Epithelial cell of prostate (primary cell): ENCODE results near the gene AGRN.
"Not testable (repeated sequence)": the region's sequence is repeated elsewhere in the genome, so short reads cannot be mapped to it uniquely, and the experiment has no call there.

Experiments used
- DNase-seq: peaks from one replicate; pipeline ENCODE4 v3.0.0-alpha.2; 2011; ENCODE audit warnings: low read depth, low spot score
- H3K27ac ChIP-seq: fragments of 450-650 bp; 2 replicates; pipeline ENCODE4 v1.5.1; 2017; ENCODE audit warnings: mild to moderate bottlenecking

Gene AGRN

DNA sequence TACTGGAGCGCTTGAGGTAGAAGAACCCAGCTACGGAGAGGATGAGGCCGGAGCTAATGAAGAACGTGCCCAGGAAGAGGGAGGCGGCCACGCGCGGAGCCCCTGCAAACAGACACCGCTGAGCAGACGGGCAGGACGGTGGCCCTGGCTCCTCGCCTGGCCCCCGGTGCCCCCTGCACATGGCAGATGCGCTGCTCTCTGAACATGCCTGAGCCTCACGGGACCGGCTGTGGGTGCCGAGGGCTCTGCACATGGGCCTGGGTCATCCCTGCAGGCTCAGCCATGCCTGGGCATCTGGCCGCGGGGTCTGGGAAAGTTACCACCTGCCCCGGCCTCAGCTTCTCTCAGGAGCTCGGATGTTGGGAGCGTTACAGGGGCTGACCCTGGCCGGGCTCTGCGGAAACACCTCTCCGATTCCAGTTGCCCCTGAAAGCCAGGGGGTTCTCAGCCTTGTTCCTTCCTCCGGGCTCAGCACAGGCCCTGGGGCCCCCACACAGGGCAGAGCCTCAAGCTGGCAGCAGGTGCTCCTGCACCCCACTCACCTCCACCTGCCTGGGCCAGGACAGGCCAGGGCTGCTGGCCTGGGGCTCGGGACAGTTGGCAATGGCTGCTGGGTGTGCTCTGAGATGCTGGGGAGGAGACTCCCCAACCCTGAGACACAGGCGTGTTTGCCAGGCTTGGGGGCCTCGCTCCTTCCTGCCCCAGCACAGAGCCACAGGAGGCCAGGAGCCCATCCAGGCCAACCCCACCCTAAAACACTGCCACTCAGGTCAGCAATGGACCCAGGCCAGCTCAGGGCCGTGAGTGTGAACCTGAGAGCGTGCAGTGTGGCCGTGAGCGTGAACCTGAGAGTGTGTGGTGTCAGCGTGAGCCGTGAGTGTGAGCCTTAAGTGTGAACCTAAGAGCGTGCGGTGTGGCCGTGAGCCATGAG is 66.3 kb downstream of the AGRN start:
- no peak overlapping the region for H3K27ac ChIP-seq
- DNase-seq, result no peak

DNA sequence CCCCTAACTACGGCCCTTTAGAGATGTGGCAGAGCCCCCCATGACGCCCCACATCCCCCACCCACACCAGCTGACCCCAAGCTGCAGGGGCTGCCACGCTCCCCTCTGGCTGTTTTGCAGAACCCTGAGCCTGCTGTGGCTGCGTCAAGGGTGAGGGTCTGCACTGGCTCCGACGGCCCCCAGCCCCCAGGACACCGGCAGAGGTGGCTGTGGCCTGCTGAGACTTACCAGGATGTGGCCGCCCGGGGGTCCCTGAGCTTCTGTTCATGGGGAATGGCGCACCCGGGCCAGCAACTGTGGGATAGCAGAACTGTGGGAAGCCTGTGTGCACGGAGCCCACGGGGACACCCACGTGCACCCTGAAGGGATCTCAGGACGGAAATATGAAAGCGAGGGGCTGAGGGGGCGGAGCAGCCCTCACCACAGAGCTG is 67.0 kb downstream of the AGRN start:
- DNase-seq, result no peak
- no peak overlapping the region for H3K27ac ChIP-seq

DNA sequence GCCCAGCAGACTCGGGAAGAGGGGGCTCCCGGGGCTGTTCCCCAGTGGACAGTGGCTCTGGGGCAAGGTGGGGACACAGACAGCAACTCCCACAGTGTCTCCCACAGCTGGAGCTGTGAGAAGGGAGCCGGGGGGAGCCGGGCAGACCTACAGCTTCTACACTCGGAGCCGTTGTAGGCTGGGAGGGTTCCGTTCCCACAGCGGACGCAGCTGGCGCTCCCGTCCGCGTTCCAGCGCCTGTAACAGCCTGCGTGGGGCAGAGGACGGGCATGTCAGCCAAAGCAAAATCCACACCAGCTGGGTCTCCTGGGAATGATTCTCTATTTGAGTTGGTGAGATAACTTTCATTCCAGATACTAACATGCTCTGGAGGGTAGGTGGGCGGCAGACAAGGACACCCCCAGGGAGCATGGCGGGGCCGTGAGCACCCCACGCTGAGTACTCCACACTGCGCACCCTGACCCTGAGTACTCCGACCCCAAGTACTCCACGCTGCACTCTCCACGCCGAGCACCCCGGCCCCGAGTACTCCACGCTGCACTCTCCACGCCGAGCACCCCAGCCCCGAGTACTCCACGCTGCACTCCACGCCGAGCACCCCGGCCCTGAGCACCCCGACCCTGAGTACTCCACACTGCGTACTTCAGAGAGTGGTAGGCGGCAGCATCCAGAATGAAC is 67.6 kb downstream of the AGRN start:
- DNase-seq, result no peak
- H3K27ac ChIP-seq, result no peak overlapping the region

DNA sequence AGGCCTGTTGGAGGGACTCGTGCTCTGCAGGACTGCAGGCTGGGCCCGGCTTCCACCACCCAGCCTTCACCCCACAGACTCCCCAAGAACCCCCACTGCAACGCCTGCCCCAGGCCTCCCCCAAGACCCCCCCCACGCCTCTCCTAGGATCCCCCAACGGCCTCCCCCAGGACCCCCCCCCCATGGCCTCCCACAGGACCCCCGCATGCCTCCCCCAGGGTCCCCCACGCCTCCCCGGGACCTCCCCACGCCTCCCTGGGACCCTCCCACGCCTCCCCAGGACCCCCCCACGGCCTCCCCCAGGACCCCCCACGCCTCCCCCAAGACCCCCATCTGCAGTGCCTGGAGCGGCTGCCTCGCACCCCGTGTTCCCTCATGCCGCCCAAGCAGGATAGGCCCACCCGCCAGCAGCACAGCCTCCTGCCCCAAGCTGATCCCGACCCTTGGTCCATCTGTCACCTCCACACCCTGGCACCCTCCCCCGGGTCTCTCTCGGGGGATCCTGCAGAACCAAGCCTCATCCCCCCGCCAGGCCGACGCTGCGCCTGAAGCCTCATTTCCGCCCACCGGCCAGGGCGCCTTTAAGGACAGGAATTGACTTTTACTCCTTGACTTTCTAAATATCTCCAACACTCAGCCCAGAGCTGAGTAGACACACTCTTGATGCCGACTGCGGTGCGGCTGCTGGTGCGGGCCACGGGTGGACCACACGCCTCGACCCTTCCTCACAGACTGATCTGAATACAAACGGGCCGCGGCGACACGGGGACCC is 68.3 kb downstream of the AGRN start:
- H3K27ac ChIP-seq, result no peak overlapping the region
- no peak for DNase-seq

DNA sequence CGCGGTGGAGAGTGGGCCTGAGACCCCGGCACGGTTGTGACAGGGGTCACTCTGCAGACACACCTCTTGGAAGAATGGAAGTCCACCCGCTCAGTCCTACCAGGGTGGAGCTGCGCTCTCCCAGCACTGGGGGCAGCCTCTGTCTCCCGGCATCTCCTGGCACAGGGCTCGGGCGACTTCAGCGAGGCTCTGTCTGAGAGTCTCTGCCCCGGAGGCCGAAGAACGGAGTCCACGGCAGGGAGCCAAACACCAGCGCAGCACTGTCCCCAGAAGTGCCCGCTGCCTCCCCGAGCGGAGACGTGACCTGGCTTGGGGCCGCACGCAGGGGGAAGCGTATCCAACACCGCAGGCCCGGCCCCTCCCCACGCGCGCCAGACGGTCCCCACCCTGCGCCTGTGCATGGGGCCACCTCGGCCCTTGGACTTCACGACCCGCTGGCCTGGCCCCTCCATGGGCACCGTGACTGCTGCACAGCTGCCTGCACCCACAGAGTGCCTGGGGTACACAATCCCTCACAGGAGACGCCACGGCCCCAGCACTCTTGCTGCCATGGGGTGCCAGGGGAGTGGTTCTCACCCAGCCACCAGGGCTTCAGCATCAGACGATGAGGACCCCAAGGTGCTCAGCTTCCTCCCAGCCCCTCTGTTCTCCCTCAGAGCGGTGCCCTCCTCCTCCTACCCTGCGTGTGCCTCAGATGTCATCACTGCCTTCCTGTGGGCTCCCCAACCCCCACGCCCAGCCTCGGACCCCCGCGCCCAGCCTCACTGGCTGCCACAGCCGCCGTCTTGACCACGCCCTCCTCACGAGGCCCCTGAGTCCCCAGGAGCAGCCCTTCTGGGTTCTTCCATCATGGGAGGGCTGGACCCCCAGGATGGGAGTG is 69.1 kb downstream of the AGRN start:
- H3K27ac ChIP-seq, result no peak overlapping the region
- DNase-seq, result no peak

DNA sequence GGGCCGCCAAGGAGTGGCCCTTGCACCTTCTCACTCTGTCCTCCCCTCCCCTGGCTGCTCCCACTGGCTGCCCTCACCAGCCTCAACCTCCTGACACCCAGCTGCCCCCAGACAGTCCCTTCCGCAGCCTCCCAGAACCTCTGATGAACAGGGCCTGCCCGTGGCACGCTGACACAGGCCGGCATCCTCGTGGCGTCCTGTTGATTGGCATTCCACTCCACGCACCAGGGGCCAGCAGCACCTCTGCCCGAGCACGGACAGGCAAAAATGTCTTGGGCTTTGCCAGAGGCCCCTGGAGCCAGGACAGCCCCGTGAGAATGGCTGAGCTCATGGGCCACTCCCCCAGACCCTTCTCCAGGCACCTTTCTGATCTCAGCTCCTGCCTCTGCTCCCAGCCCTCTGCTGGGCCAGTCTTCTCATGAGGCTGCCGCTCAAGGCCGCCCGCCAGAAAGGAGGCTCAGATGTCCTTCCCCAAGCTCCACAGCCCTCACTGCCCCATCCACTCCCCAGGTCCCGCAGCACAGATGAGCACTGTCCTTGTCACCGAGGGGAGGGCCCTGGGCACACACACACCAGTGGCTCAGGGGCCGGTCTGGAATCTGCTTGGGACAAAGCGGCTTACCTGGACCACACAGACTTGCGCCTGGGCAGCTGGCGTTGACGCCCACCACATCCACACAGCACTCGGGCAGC is 70.0 kb downstream of the AGRN start:
- no peak overlapping the region for H3K27ac ChIP-seq
- no peak for DNase-seq

DNA sequence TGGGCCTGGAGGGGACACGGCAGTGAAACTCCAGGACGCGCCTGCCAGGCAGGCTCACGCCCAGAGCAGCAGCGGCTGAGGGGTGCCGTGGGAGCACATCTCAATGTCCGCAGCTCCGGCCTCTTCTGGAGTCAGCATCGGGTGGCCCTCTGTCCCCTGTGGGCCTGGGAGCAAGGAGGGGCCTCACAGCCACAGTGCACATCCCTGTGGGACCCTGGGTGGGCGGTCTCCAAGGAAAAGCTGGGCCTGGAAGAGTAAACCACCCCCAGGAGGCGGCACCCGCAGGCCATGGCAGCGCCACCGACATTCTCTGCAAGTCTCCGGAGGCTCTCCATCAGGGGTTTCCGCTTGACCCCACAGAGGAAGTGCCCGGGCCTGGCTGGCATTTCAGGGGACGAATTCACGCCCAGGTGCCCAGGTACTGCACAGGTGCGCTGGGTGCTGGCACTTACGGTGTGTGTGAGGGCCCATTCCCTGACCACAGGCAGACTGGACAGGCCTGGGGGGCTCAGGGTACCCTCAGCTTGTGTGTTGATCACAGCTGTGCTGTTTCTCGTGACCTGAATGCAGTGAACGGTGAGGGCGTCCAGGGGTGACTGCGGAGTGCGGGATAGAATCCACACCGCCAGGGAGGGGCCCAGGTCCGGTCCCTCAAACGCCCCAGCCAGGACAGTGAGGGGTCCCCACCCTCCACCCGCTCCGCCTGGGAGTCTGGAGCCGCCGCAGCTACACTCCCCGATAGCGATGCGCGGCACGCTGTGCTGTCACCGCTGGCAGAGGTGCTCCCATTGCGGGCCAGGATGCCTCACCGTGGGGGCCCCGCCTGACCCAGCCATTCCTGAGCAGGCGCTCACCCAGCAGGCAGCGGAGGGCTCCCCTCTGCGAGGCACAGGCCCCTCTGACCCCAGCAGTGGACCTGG is 70.8 kb downstream of the AGRN start:
- H3K27ac ChIP-seq, result no peak overlapping the region
- DNase-seq, result no peak

DNA sequence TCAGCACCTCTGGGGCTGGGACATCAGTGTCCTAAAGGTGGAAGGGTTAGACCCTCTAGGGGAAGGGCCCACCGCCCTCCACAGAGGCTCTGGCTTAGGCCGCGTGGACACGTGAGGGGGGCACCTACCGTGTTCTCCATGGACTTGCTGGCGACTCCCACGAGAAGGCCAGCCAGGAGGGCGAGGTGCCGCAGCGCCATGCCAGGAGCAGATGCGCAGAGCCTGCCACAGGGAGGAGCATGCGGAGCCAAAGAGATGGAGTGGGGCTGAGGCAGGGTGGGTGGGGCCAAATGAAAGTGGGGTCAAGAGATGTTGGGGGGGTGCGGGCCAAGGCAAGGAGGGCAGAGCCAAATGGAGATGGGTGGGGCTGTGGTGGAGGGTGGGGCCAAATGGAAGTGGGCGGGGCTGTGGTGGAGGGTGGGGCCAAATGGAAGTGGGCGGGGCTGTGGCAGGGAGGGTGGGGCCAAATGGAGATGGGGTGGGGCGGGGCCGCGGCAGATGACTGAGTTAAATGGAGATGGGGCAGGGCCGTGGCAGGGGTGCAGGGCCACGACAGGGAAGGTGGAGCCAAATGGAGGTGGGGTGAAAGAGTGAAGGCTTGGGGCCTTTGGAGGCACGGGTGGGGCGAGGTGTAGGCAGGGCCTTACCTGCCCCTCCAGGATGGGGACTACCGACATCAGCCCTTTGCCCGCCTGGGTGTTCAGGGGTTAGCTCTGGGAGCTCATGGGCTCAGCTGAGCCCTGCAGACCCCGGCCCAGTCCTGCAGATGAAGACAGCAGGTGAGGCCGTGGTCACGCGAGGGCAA is 71.6 kb downstream of the AGRN start:
- no peak overlapping the region for H3K27ac ChIP-seq
- no peak for DNase-seq

DNA sequence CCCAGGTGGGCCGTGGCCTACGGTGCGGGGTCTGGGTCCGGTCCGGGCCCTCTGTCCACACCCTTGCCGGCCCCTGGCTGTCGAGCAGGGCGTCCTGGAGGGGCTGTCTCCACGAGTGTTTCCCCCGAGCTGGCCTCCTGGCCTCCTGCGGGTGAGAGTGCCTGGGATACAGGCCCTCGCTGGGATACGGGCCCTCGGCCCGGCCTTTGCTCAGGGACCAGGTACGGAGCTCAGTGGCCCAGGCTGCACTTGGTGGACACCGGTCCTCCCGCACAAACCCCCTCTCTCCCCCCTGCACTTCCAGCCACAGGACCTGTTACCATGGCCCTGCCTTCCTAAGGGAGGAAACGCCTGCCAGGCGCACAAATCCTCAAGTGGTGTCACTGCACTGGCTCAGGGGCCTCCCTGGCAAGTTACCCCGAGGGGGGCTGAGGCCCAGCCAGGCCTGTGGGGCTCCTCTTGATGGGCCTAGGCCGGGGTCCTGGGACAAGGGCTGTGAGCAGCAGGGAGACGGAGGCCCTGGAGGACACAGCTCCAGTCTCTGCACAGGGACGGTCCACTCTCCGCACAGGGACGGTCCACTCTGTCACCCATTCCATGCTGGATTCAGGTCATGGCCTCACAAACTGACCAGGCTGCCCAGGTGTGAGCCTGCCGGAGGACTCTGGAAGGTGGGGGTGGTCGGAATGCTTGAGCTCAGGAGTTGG is 72.4 kb downstream of the AGRN start:
- no peak overlapping the region for H3K27ac ChIP-seq
- DNase-seq, result no peak

DNA sequence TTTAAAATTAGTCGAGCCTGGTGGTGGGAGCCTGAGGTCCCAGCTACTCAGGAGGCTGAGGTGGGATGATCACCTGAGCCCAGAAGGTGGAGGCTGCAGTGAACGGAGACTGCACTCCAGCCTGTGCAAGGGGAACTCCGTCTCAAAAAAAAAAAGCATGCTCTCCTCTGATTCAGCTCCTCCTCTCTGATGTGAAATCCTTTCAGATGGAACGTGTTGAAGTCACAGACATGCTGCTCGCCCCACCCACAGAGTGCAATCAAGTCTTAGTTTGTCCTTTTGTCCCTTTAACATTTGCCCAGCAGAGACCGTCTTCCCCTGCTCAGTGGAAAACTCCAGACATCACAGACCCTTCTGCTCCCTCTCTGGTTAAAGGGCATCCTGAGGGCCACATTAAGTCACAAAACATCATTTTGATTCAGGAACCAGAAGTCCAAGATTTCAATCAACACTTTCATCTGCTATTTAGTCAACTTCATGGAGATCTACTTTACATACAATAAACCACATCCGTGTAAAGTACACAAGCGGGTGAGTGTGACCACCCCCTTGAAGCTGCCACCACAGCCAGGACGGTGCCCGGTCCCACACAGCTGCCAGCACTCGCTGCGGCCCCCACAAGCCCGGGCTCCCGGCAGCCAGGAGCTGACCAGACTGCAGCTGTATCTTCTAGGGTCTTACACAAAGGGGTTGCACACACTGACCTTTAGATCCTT is 73.1 kb downstream of the AGRN start:
- no peak for DNase-seq
- no peak overlapping the region for H3K27ac ChIP-seq

DNA sequence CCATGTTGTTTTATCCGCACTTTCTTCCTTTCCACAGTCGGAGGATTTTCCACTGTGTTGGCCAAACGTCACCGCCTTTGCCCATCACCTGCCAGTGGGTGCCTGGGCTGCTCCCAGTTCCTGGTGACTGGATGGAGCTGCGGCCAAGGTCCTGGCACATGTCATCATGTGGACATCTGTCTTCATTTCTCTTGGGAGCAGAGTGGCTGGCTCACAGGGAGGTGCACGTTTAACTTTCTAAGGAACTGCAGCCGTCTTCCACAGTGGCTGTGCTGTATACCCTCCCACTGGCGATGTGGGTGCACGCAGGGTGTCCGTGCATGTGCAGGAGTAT is 73.7 kb downstream of the AGRN start:
- DNase-seq, result no peak
- H3K27ac ChIP-seq, result no peak overlapping the region

DNA sequence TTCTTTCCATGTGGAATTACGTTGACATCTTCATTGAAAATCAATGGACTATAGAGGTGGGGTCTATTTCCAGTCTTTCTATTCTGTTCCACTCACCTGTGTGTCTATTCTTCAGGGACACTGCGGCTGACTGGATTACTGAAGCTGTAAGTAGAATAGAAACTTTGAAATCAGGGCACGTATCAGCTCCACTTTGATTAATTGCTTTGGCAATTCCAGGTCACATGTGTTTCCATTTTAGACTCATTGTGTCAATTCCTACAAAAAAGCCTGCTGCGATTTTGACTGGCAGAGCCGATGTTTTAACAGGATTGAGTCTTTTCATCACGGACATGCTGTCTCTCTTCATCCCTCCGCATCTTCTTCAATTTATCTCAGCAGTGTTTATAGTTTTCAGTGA is 75.1 kb downstream of the AGRN start:
- DNase-seq, result no peak
- H3K27ac ChIP-seq, result no peak overlapping the region

DNA sequence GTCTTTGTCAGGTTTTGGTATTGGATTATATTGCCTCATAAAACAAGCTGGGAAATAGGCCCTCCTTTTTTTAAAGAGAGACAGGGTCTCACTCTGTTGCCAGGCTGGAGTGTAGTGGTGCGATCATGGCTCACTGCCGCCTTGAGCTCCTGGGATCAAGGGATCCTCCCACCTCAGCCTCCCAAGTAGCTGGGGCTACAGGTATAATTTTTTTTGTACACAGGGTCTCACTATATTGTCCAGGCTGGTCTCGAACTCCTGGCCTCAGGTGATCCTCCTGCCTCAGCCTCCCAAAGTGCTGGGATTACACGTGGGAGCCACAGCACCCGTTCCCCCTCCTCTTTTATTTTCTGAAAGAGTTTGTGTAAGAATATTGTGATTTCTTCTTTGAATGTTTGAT is 76.2 kb downstream of the AGRN start:
- H3K27ac ChIP-seq, DNase-seq: not testable (repeated sequence)

DNA sequence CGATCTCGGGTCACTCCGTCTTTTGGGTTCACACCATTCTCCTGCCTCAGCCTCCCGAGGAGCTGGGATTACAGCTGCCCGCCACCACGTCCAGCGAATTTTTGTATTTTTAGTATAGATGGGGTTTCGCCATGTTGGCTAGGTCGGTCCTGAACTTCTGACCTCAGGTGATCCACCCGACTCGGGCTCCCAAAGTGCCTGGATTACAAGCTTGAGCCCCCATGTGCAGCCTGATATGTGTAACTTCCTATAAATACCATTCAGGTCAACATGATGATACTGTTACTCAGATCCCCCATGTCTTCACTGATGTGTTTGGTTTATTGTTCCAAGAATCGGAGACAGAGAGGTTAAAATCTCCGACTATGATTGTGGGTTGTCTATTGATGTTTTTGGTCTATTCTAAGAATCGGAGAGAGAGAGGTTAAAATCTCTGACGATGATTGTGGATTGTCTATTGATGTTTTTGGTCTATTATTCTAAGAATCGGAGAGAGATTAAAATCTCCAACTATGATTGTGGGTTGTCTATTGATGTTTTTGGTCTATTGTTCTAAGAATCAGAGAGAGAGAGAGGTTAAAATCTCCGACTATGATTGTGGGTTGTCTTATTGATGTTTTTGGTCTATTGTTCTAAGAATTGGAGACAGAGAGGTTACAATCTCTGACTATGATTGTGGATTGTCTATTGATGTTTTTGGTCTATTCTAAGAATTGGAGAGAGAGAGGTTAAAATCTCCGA is 78.9 kb downstream of the AGRN start:
- no peak for DNase-seq
- H3K27ac ChIP-seq, result no peak overlapping the region

DNA sequence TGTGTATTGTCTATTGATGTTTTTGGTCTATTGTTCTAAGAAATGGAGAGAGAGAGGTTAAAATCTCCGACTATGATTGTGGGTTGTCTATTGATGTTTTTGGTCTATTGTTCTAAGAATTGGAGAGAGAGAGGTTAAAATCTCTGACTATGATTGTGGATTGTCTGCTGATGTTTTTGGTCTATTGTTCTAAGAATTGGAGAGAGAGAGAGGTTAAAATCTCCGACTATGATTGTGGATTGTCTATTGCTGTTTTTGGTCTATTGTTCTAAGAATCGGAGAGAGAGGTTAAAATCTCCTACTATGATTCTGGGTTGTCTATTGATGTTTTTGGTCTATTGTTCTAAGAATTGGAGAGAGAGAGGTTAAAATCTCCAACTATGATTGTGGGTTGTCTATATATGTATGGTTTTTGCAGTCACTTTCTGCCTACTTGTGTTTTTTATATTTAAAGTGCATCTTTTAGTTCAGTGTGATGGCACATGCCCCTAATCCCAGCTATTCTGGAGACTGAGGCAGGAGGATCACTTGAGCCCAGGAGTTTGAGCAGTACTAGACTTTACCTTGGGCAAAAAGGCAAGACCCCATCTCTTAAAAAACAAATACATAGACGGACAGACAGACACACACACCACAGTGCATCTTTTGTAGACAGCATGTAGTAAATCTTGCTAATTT is 79.7 kb downstream of the AGRN start:
- no peak for DNase-seq
- no peak overlapping the region for H3K27ac ChIP-seq
